Measurements from ENCODE around the gene CD276.

DNA sequence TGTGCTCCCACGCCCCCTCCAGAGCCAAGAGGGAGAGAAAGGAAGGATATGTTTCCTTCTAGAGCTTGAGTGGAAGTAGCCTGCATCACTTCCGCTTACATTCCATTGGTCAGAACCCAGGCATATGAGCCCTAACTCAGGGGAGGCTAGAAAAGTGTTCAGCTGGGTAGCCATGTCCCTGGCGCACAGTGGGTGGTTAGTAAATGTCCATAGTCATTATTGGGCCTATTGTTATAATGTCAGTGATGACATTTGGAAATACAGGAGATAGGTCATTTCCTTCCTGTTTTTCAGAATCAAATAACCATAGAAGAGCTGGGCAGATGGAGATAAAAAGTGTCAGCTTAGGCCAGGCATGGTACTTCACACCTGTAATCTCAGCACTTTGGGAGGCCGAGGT, 27.3 kb downstream of the CD276 start:
- TF ChIP-seq, protein P1, sequence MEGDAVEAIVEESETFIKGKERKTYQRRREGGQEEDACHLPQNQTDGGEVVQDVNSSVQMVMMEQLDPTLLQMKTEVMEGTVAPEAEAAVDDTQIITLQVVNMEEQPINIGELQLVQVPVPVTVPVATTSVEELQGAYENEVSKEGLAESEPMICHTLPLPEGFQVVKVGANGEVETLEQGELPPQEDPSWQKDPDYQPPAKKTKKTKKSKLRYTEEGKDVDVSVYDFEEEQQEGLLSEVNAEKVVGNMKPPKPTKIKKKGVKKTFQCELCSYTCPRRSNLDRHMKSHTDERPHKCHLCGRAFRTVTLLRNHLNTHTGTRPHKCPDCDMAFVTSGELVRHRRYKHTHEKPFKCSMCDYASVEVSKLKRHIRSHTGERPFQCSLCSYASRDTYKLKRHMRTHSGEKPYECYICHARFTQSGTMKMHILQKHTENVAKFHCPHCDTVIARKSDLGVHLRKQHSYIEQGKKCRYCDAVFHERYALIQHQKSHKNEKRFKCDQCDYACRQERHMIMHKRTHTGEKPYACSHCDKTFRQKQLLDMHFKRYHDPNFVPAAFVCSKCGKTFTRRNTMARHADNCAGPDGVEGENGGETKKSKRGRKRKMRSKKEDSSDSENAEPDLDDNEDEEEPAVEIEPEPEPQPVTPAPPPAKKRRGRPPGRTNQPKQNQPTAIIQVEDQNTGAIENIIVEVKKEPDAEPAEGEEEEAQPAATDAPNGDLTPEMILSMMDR (IDR thresholded peaks at IDR 0.05), result no peak
- TF ChIP-seq POLR2AphosphoS5 (IDR thresholded peaks at IDR 0.05), result no peak
